ENCODE results near the gene TRIM10.

DNA sequence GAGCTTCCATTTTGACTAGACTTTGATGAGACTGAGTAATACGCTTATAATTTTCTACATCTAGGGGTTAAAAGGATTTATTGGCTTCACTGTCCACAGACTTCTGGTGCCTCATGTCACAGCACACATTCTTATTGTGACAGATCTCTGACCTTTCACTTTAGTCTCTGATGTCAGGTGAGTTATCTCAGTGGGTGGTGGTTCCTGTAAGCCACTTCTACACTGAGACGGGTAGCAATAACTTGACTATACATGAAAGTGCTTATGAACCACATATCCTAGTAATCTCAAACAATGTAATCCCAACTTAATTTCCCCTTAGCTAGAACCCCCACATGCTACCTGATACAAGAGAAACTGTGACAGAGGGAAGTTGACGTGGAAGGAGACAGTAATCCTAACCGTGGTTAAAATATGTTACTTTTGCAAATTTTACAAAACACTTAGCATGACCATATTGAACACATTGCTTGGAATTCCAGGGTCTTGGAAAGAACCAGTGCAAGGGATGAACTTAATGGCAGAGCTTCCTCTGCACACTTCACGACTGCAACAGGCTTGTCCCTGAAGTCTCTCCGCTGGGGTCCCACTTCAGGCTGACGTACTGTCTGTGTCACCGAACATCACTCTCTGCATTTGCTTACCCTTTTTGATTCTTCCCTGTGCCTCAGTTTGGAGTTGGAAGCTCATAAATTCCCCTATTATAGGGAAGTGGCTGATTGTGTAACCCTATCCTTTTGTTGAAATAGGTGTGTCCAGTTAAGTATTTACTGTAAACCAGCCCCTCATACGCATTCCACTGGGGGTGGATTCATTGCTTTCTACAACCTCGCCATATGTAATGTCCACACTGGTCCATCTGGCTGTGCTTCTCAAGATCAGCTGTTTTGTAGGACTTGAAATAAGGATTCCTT, 31.5 kb downstream of the TRIM10 start:
- TF ChIP-seq, protein P1, sequence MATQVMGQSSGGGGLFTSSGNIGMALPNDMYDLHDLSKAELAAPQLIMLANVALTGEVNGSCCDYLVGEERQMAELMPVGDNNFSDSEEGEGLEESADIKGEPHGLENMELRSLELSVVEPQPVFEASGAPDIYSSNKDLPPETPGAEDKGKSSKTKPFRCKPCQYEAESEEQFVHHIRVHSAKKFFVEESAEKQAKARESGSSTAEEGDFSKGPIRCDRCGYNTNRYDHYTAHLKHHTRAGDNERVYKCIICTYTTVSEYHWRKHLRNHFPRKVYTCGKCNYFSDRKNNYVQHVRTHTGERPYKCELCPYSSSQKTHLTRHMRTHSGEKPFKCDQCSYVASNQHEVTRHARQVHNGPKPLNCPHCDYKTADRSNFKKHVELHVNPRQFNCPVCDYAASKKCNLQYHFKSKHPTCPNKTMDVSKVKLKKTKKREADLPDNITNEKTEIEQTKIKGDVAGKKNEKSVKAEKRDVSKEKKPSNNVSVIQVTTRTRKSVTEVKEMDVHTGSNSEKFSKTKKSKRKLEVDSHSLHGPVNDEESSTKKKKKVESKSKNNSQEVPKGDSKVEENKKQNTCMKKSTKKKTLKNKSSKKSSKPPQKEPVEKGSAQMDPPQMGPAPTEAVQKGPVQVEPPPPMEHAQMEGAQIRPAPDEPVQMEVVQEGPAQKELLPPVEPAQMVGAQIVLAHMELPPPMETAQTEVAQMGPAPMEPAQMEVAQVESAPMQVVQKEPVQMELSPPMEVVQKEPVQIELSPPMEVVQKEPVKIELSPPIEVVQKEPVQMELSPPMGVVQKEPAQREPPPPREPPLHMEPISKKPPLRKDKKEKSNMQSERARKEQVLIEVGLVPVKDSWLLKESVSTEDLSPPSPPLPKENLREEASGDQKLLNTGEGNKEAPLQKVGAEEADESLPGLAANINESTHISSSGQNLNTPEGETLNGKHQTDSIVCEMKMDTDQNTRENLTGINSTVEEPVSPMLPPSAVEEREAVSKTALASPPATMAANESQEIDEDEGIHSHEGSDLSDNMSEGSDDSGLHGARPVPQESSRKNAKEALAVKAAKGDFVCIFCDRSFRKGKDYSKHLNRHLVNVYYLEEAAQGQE (IDR thresholded peaks at IDR 0.05; ENCODE audit: unreplicated experiment): no peak
- TF ChIP-seq, protein P2, sequence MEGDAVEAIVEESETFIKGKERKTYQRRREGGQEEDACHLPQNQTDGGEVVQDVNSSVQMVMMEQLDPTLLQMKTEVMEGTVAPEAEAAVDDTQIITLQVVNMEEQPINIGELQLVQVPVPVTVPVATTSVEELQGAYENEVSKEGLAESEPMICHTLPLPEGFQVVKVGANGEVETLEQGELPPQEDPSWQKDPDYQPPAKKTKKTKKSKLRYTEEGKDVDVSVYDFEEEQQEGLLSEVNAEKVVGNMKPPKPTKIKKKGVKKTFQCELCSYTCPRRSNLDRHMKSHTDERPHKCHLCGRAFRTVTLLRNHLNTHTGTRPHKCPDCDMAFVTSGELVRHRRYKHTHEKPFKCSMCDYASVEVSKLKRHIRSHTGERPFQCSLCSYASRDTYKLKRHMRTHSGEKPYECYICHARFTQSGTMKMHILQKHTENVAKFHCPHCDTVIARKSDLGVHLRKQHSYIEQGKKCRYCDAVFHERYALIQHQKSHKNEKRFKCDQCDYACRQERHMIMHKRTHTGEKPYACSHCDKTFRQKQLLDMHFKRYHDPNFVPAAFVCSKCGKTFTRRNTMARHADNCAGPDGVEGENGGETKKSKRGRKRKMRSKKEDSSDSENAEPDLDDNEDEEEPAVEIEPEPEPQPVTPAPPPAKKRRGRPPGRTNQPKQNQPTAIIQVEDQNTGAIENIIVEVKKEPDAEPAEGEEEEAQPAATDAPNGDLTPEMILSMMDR (conservative IDR thresholded peaks at IDR 0.05; ENCODE audit: low read depth in 2 of 2): no peak
- TF ChIP-seq EZH2phosphoT487 (IDR thresholded peaks at IDR 0.05; ENCODE audit: unreplicated experiment) (no peak), POLR2AphosphoS5 (IDR thresholded peaks at IDR 0.05; ENCODE audit: low read depth) (no peak), ZNF114 (CRISPR knock-in tag; IDR thresholded peaks at IDR 0.05) (no peak), EZH2 (IDR thresholded peaks at IDR 0.05; ENCODE audit: low read depth, unreplicated experiment) (no peak), STAT1 (IDR thresholded peaks at IDR 0.05; ENCODE audit: unreplicated experiment) (no peak), CREB1 (CRISPR knock-in tag; IDR thresholded peaks at IDR 0.05; ENCODE audit: low read depth) (no peak), ZNF331 (CRISPR knock-in tag; IDR thresholded peaks at IDR 0.05; ENCODE audit: low read depth) (no peak), NANOG (IDR thresholded peaks at IDR 0.05; ENCODE audit: borderline replicate concordance) (no peak), JUNB (IDR thresholded peaks at IDR 0.05; ENCODE audit: unreplicated experiment) (no peak)

Data from GM23338 (cell line).